ENCODE data around the gene EMX1. TPM values are rescaled to one million over a fixed set of nuclear protein-coding genes. Genes with fewer than 3 reads are reported as not detected.

Gene EMX1
- total RNA-seq, 1 donor from 2014 or later, result not detected

DNA sequence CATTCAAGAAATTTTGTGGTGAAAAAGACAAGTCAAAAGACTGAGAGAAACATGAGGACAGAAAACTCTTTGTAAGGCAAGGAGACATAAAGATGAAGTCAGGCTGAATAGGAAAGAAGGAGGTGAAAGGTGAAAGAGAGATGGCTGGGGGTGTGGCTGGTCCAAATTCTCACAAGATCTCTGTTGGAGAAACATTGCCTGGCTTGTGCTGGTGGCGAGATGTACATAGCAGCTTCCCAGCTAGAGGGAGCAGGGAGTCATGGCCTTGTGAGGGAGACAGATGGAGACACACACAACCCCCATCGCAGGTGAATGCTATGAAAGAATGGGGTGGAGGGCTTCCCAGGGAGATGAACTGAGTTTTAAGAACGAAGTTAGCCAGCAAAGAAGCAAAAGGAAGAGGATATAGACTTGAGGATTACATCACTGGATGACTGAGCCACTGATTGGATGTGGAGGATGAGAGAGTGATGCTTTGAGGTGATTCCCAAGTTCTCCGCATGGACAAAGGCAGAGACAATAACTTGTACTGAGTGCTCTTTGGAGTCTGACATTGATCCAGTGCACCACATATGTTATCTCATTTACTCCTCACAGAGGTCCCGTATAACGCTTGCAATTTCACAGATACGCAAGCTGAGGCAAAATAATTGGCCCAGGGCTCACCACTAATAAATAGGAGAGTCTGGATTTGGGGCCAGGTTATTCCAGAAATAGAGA, 3.7 kb upstream of the EMX1 start:
- intact Hi-C loops (cut with micrococcal nuclease), result loop anchor here (10.0 kb wide), 1 partner anchor 381 kb away; the partner anchor contains the start of gene EGR4
- Mint-ChIP-seq H3K4me1 (ENCODE audit: low read depth) (peaks cover 18% of the 10 kb centered on the region), H3K27me3 (ENCODE audit: insufficient read depth) (peaks cover 73% of the 10 kb centered on the region), H3K4me3 (no peak overlapping the region), H3K9me3 (no peaks in the 10 kb centered on the region), H3K36me3 (ENCODE audit: low read depth) (no peaks in the 10 kb centered on the region), H3K27ac (no peak overlapping the region)
- no peak for DNase-seq (ENCODE audit: low spot score)

DNA sequence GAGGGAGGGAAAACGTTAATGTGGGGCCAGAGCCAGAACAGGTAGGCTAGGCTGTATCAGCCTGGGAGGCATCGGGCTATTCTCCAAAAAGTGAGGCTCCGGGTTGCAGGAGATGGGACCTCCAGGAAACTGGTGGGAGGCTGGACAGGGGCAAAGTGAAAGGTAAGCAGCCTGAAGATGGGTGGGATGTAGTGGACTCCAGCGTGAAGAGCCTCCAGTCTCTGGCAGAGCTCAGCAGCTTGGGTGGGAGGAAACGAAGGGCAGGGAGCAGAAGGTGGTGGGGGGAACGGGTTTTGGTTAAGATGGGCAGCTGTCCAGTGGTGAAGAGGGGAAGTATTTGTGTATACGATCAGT, 3.1 kb upstream of the EMX1 start:
- Mint-ChIP-seq H3K4me3 (no peak overlapping the region), H3K27ac (no peak overlapping the region), H3K27me3 (ENCODE audit: insufficient read depth) (peaks cover 75% of the 10 kb centered on the region), H3K9me3 (no peaks in the 10 kb centered on the region), H3K36me3 (ENCODE audit: low read depth) (no peaks in the 10 kb centered on the region), H3K4me1 (ENCODE audit: low read depth) (peaks cover 18% of the 10 kb centered on the region)
- no peak for DNase-seq (ENCODE audit: low spot score)
- intact Hi-C loops (cut with micrococcal nuclease), result loop anchor here (10.0 kb wide), 1 partner anchor 381 kb away; the partner anchor contains the start of gene EGR4

- no peaks in the 10 kb centered on the region for H3K36me3 Mint-ChIP-seq (ENCODE audit: low read depth)
- H3K27ac Mint-ChIP-seq, result peak overlapping the region; percentile 44
- no peaks in the 10 kb centered on the region for H3K9me3 Mint-ChIP-seq
Observed at GRCh38 chr2:72914589-72915319, 2.6 kb upstream of the EMX1 start.

DNA sequence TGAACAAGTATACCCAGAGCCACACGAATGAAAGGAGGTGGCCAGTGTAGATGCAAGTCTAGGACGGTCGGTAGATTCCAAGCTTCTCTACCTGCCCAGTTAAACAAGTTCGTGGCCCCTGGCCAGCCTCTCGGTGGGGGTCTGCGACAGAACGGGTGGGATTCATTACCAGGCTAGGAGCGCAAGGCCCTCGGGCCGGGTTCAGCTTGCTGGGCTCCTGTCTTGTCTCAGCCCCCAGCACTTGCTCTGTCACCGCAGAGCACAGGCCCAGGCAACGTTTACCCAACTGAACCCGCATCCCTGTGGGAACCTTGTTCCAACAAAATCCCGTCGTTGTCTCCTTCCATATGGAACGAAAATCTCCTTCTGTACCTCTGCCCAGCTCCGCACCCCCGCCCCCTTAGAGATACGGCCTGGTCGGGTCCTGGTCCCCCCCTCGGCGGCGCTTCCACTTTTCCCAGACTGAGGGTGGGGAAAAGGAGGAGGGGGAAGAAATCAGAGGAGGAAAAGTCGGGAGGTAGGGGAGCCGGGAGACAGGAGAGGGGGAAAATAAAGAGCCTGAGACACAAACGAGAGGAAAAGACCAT, 1.9 kb upstream of the EMX1 start:
- no peaks in the 10 kb centered on the region for H3K36me3 Mint-ChIP-seq (ENCODE audit: low read depth)
- no peaks in the 10 kb centered on the region for H3K9me3 Mint-ChIP-seq
- no peak for DNase-seq (ENCODE audit: low spot score)
- peak overlapping the region; percentile 44 for H3K27ac Mint-ChIP-seq
- intact Hi-C loops (cut with micrococcal nuclease), result loop anchor here (10.0 kb wide), 1 partner anchor 379 kb away; the partner anchor contains the start of gene EGR4
- H3K4me3 Mint-ChIP-seq, result peak overlapping the region; percentile 30
- H3K27me3 Mint-ChIP-seq (ENCODE audit: insufficient read depth), result peaks cover 72% of the 10 kb centered on the region
- peaks cover 18% of the 10 kb centered on the region for H3K4me1 Mint-ChIP-seq (ENCODE audit: low read depth)

More at GRCh38 chr2:72914589-72915319, 2.6 kb upstream of the EMX1 start:
- intact Hi-C loops (cut with micrococcal nuclease), result loop anchor here (10.0 kb wide), 1 partner anchor 380 kb away; the partner anchor contains the start of gene EGR4
- H3K4me1 Mint-ChIP-seq (ENCODE audit: low read depth), result peaks cover 18% of the 10 kb centered on the region
- peak overlapping the region; percentile 30 for H3K4me3 Mint-ChIP-seq
- no peak for DNase-seq (ENCODE audit: low spot score)
- H3K27me3 Mint-ChIP-seq (ENCODE audit: insufficient read depth), result peaks cover 75% of the 10 kb centered on the region

DNA sequence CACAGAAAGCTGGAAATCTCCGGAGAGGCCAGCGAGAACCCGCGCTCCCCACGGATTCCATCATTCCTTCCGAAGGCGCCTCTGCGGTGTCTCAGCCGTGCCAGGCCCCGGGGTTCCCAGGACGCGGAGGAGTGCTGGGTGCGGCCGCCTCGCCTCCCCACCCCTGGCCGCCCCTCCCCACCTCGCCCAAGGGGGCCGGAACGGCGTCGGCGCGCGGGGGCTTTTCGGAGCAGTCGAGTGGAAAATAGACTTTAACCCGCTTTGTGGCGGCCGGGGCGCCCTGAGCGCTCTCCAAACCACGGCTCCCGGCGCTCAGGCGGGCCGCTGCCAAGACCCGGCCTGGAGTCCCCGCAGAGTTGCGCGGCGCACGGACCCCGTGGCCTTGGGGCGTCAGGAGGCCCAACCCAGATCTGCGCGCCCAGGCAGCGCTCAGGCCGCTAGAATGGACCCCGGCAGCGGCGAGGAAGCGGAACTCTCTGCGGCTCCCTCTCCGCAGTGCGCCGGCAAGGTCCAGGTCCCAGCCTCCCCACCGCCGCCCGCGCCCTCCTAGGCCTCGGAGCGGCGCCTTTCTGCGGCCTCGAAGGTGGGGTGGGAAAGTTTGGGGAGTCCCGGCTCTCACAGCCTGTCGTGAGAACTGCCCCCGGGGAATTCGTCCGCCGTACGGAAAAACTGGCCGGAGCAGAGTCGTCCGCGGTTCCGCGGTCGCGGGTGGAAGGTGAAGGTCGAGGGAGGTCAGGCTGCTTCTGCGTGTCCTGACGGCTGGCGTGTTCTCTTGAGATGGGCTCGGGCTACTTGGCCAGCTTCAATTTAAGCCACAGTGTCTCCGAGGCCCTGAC, 1.2 kb upstream of the EMX1 start:
- Mint-ChIP-seq H3K36me3 (ENCODE audit: low read depth) (no peaks in the 10 kb centered on the region), H3K27me3 (ENCODE audit: insufficient read depth) (peaks cover 68% of the 10 kb centered on the region), H3K4me1 (ENCODE audit: low read depth) (peaks cover 18% of the 10 kb centered on the region), H3K27ac (no peak overlapping the region), H3K4me3 (no peak overlapping the region), H3K9me3 (no peaks in the 10 kb centered on the region)
- intact Hi-C loops (cut with micrococcal nuclease), result loop anchor here (2.0 to 10.0 kb wide), 3 partner anchors 23 to 771 kb away; partner anchors contain the start of gene EGR4
- no peak for DNase-seq (ENCODE audit: low spot score)

- Mint-ChIP-seq H3K36me3 (ENCODE audit: low read depth) (no peaks in the 10 kb centered on the region), H3K9me3 (no peaks in the 10 kb centered on the region), H3K4me3 (peak overlapping the region; percentile 22), H3K27me3 (ENCODE audit: insufficient read depth) (peaks cover 68% of the 10 kb centered on the region), H3K27ac (peak overlapping the region; percentile 61), H3K4me1 (ENCODE audit: low read depth) (peaks cover 18% of the 10 kb centered on the region)
- intact Hi-C loops (cut with micrococcal nuclease), result loop anchor here (1.0 to 10.0 kb wide), 4 partner anchors 9 to 772 kb away; partner anchors contain the start of gene EGR4
- DNase-seq (ENCODE audit: low spot score), result no peak
Observed at GRCh38 chr2:72916743-72917137, 579 bp upstream of the EMX1 start.

- no peak for DNase-seq (ENCODE audit: low spot score)
- H3K4me3 Mint-ChIP-seq, result no peak overlapping the region
Observed at GRCh38 chr2:72917877-72918553, 696 bp downstream of the EMX1 start.

DNA sequence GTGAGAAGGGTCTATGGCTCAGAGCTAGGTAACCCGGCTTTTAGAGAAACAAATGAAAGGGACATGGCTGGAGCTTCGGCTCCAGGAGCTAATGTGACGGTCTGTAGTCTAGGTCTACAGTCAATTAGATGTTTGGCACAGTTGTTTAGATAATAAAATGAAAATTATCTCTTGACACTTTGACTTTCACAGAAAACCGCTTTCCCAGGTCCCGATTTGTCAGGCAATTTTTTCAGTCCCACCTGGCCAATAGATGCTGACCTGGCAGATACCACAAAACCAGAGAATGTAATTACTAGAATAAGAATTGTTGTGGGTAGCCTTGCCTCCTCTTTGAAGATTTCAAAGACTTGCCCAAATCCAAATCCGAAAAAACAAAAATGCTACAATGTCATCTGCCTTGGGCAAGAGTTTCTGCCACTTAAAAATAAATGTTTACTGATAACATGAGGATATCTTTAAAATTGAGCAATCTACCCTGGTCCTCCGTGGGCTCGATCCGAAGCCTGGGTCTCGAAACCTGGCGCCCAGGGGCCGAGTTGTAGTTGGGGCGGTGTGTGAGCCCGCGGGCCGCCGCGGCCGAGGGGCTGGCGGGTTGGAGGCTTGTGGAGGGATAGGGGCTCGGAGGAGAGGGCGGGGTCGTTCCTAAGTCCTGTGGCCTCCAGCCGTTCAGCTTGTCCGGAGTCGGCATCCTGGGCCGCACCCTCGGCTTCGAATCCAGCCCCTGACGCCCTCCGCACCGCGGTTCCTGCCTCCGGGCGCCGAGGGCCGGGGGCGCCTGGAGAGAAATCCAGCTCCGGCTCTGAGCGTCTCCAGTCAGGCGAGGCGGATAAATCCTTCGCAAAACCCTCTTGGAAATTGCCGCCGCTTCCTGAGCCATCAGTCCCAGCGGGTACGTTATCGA, 2.3 kb downstream of the EMX1 start:
- Mint-ChIP-seq H3K27me3 (ENCODE audit: insufficient read depth) (peaks cover 64% of the 10 kb centered on the region), H3K9me3 (no peaks in the 10 kb centered on the region), H3K27ac (no peak overlapping the region), H3K4me1 (ENCODE audit: low read depth) (peaks cover 10% of the 10 kb centered on the region), H3K4me3 (no peak overlapping the region), H3K36me3 (ENCODE audit: low read depth) (peaks cover 4% of the 10 kb centered on the region)
- intact Hi-C loops (cut with micrococcal nuclease), result loop anchor here (10.0 kb wide), 1 partner anchor 375 kb away; the partner anchor contains the start of gene EGR4
- no peak for DNase-seq (ENCODE audit: low spot score)

More at GRCh38 chr2:72917877-72918553, 696 bp downstream of the EMX1 start:
- H3K4me1 Mint-ChIP-seq (ENCODE audit: low read depth), result peaks cover 18% of the 10 kb centered on the region
- peaks cover 4% of the 10 kb centered on the region for H3K36me3 Mint-ChIP-seq (ENCODE audit: low read depth)
- intact Hi-C loops (cut with micrococcal nuclease), result loop anchor here (1.0 to 10.0 kb wide), 5 partner anchors 7 to 773 kb away; partner anchors contain the start of gene EGR4
- no peaks in the 10 kb centered on the region for H3K9me3 Mint-ChIP-seq
- peaks cover 72% of the 10 kb centered on the region for H3K27me3 Mint-ChIP-seq (ENCODE audit: insufficient read depth)
- no peak overlapping the region for H3K27ac Mint-ChIP-seq

GRCh38 chr2:72920318-72921087, 3.2 kb downstream of the EMX1 start:
- peaks cover 4% of the 10 kb centered on the region for H3K36me3 Mint-ChIP-seq (ENCODE audit: low read depth)
- H3K4me3 Mint-ChIP-seq, result peak overlapping the region; percentile 19
- no peak overlapping the region for H3K27ac Mint-ChIP-seq
- H3K4me1 Mint-ChIP-seq (ENCODE audit: low read depth), result peaks cover 2% of the 10 kb centered on the region
- H3K27me3 Mint-ChIP-seq (ENCODE audit: insufficient read depth), result peaks cover 64% of the 10 kb centered on the region
- intact Hi-C loops (cut with micrococcal nuclease), result no loop called here
- DNase-seq (ENCODE audit: low spot score), result no peak
- no peaks in the 10 kb centered on the region for H3K9me3 Mint-ChIP-seq

- DNase-seq (ENCODE audit: low spot score), result no peak
- intact Hi-C loops (cut with micrococcal nuclease), result no loop called here
- peaks cover 4% of the 10 kb centered on the region for H3K36me3 Mint-ChIP-seq (ENCODE audit: low read depth)
- H3K27me3 Mint-ChIP-seq (ENCODE audit: insufficient read depth), result peaks cover 64% of the 10 kb centered on the region
- H3K4me1 Mint-ChIP-seq (ENCODE audit: low read depth), result no peaks in the 10 kb centered on the region
- H3K4me3 Mint-ChIP-seq, result no peak overlapping the region
- H3K27ac Mint-ChIP-seq, result no peak overlapping the region
- no peaks in the 10 kb centered on the region for H3K9me3 Mint-ChIP-seq
Observed at GRCh38 chr2:72921088-72921851, 4.0 kb downstream of the EMX1 start.

Data from activated T-helper 1 cell treated with anti-CD3 and anti-CD28 coated beads, Interleukin-12 subunit alpha, Interleukin-12 subunit beta, Interleukin-2, Interleukin-4 antibody, amounts not matched to agents 30 ng/mL and 10 ng/mL and 1 ng/mL, durations not matched to agents 14 hours and 24 hours and 36 hours (primary cell).